NCI-H1092 treated with DMSO at 0.1 percent for 48 hours (cell line): ENCODE data around the gene MAX.
"Not testable (repeated sequence)": the region's sequence is repeated elsewhere in the genome, so short reads cannot be mapped to it uniquely, and the experiment has no call there.

Experiments used
- DNase-seq: peaks from one replicate; lab custom pipeline; 2025; lab: John Stamatoyannopoulos, UW

Gene MAX

DNA sequence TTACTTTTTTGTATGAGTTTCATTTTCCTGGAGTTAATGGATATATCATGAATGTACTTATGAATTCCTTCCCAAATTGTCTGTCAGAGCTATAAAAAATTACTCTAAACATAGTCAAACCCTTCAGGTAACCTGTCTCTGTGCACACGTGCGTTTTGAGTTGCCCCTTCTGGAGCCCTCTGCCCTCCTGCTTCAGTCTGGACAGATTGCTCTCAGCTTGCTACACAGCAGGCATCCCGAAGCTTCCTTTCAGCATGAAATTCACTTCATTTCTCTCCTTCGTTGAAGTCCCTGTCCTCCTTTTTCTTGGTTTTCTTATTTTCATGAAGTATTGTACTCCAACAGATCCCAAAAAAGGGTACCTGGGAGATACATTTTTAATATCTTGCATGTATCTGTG is 68.3 kb downstream of the MAX start:
- no peak for DNase-seq

DNA sequence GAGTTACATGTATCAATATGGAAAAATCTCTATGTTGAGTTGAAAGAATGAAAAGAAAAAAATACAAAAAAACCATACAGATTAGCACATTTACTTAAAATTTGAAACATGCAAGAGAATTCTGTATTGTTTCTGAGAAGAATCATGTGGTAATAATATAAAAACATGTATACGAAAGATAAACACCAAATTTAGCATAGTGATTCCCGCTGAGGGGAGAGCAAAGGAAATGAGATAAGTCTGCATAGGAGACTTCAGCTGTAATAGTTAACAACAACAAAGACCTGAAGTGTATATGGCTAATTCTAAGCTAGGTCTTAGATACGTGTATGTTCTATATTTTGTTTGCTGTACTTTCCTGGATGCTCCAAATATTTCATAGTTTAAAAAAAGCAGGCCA is 69.1 kb downstream of the MAX start:
- DNase-seq: no peak

DNA sequence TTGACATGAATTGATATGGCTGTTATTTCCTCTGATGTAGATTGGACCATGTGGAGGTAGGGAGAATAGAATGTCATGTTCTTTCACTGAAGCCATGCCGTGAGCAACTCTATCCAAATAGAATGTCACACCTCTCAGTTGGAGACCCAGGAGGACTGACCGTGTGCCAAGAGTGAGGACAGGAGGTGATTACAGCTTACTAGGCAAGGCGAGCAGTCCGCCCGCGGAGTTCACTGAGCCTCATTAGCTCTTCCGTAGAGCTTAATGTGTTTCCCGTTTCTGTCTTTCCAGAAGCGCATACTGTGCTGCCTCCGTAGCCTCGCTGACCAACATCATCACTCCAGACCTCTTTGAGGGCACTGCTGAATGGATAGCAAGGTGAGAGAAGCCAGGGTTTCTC is 70.0 kb downstream of the MAX start:
- DNase-seq: no peak

DNA sequence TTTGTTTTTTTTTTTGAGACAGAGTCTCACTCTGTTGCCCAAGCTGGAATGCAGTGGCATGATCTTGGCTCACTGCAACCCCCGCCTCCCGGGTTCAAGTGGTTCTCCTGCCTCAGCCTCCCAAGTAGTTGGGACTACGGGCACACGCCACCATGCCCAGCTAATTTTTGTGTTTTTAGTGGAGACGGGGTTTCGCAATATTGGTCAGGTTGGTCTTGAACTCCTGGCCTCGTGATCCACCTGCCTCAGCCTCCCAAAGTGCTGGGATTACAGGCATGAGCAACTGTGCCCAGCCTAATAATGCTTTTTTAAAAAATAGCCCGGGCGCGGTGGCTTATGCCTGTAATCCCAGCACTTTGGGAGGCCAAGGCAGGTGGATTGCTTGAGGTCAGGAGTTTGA is 71.0 kb downstream of the MAX start:
- DNase-seq: not testable (repeated sequence)

DNA sequence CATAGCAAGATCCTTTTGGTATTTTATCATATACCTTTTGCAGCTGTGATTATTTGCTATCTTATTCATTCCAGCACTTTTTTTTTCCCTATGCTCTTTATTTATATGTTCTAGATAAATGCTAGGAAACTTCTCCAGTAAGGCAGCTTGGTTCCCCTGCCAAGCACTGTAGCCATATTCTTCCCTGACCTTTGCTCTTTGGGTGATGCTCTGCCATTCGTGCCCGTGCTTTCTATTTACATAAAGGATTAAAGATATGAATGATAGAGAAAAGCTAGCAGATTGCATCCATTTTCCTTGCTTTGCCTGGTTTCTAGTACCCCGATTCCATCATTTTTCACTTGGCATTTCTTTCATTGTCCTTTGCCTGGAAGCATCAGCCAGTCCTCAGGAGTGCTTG is 73.4 kb downstream of the MAX start:
- DNase-seq: no peak

DNA sequence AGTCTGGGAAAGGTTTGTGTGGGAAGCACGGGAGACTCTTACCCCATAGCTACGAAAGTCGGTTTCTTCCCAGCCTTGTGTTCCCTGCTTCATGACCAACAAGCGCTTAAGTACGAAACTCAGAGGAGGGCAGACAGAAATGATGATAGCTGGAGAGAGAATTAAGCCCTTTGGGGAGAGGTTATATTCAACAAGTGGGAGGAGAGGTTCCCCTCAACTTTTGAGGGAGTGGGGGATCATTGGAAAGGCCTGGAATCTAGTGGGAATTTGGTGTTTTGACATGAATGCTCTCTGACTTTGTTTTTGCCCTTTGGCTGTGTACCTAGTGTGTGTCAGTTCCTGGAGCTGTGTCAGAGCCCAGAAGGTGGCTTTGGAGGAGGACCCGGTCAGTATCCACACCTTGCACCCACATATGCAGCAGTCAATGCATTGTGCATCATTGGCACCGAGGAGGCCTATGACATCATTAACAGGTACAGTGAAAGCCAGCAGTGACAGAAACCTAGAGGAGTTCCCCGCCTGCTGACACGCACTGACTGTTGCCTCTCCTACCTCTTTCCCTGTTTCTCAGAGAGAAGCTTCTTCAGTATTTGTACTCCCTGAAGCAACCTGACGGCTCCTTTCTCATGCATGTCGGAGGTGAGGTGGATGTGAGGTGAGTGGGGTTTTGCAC is 75.1 kb downstream of the MAX start:
- no peak for DNase-seq

DNA sequence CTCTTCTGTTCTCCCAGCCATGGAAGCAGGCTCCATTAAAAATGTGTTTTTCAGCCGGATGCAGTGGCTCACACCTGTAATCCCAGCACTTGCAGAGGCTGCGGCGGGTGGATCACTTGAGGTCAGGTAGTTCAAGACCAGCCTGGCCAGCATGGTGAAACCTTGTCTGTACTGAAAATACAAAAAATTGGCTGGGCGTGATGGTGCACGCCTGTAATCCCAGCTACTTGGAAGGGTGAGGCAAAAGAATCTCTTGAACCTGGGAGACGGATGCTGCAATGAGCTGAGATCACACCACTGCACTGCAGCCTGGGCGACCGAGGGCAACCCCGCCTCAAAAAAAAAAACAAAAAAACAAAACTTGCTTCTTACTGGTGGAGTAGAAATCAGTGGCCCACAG is 75.8 kb downstream of the MAX start:
- DNase-seq: no peak

DNA sequence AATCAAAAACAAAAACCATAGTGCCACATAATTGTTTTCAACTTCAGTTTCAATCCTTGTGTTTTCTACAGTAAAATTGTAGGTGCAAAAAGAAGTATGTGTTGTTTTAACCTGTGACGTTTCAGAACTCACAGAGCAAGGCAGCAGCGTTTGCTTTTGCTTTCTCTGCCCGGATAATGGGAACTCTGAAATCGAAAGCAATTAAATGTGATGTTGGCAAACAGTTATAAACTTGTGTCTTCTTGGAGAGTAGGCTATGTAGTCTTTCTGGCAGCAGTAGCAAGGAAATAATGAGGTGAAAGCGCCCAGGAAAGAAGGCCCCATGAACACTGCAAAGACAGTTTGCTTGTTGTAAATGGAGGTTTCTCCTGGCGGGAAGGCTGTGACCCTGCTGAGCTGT is 76.5 kb downstream of the MAX start:
- no peak for DNase-seq
